HG03139 (cell line): ENCODE data around the gene ADCY10.
A peak's percentile ranks its signal among the peaks of the same experiment; 100 is the strongest.
"Not testable (repeated sequence)": the region's sequence is repeated elsewhere in the genome, so short reads cannot be mapped to it uniquely, and the experiment has no call there.

Experiments used
- ATAC-seq: cut with Tn5 transposase; IDR thresholded peaks from one replicate; pipeline ENCODE4 v1.9.1; 2021; ENCODE audit not compliant: unreplicated experiment

ADCY10 gene

DNA sequence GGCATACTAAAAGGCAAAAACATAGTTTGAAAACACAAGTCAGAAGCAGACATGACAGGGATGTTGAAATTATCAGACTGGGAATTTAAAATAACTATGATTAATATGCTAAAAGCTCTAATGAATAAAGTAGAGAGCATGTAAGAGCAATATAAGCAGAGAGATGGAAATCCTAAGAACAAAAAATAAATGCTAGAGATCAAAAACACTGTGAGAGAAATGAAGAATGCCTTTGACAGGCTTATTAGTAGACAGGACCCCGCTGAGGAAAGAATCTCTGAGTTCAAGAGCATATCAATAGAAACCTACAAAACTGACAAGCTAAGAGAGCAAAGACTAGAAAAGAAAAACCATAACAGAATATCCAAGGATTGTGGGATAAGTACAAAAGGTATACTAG, 98.3 kb downstream of the ADCY10 start:
- ATAC-seq, result no peak

DNA sequence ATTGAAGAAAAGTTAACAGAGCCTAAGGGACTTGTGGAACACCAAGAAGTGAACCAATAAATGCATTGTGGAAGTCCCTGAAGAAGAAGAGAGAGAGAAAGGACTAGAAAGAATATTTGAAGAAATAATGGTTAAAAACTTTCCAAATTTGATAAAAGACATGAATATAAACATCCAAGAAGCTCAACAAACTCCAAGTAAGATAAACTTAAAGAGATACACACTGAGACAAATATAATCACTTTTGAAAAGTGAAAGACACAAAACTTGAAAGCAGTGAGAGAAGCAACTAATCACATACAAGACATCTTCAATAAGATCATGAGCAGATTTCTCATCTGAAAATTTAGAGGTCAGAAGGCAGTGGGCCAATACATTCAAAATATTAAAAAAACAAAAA, 101.0 kb downstream of the ADCY10 start:
- no peak for ATAC-seq

DNA sequence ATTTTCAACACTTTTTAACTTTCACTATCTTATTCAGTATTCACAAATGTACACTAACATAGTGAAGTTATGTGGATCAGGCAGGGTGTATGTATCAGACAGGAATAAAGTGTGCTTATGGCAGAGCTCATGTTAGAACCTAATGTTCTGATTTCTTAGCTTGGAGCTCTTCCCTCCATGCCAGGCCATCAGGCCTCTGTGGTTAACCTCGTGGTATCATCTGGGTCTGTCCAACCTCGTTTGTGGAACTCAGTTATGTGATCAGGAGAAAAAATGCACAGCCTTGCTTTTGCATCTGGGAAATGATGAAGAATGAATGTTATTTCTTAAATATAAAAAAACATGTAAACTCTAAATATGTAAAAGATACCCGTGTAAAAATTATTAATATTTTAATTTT, 105.2 kb downstream of the ADCY10 start:
- ATAC-seq, result no peak

DNA sequence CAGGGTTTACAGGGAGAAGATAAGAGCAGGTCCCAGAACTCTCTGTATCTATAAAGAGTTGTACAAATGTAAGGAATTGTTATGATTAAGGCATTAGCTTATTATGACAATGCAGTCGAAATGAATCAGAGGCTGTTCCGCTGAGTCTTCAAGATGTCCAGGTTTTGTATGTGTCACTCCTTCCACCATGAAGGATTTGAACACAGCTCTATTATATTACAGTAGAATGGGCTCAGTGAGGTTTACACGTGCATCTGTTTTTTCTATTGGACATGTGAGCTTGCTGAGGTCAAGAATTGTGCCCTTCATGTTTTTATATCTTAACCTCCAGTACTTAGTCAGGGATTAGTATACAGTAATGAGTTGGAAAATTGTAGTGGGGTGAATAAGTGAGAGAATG, 105.8 kb downstream of the ADCY10 start:
- no peak for ATAC-seq

DNA sequence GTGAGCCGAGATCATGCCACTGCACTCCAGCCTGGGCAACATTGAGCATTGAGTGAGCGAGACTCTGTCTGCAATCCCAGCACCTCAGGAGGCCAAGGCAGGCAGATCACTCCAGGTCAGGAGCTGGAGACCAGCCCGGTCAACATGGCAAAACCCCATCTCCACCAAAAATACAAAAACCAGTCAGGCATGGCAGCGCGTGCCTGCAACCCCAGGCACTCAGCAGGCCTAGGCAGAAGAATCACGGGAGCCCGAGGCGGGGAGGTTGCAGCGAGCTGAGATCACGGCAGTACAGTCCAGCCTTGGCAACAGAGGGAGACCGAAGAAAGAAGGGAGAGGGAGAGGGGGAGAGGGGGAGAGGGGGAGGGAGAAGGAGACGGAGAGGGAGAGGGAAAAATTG, 107.3 kb downstream of the ADCY10 start:
- not testable (repeated sequence) for ATAC-seq

DNA sequence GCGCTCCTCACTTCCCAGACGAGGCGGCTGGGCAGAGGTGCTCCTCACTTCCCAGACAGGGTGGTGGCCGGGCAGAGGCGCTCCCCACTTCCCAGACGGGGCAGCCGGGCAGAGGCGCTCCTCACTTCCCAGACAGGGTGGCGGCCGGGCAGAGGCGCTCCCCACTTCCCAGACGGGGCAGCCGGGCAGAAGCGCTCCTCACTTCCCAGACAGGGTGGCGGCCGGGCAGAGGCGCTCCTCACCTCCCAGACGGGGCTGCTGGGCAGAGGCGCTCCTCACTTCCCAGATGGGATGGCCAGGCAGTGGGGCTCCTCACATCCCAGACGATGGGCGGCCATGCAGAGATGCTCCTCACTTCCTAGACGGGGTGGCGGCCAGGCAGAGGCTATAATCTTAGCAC, 107.7 kb downstream of the ADCY10 start:
- ATAC-seq, result not testable (repeated sequence)

DNA sequence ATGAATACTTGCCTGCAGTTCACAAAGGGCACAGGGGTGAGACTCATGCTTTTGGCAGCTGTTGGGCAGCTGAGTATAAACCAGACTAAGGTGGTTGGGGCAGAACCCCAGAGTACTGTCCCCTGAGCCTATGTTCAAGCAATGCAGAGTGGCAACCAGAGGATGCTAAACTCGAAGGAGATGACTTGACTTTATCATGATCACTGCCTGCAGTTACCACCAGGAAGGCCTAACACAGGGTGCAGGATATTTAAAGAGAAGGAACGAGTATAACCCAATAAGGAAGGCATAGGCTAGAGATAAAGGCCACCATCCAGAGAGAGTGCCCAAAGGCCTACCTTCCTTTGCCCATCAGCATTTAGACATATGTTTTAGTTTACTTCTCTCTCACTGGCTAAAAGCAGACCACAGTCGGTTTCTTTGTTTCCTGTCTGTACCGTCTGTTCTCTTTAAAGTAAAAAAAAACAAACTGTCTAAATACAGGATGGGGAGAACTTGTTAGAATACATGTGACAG, 108.8 kb downstream of the ADCY10 start:
- ATAC-seq, result no peak

DNA sequence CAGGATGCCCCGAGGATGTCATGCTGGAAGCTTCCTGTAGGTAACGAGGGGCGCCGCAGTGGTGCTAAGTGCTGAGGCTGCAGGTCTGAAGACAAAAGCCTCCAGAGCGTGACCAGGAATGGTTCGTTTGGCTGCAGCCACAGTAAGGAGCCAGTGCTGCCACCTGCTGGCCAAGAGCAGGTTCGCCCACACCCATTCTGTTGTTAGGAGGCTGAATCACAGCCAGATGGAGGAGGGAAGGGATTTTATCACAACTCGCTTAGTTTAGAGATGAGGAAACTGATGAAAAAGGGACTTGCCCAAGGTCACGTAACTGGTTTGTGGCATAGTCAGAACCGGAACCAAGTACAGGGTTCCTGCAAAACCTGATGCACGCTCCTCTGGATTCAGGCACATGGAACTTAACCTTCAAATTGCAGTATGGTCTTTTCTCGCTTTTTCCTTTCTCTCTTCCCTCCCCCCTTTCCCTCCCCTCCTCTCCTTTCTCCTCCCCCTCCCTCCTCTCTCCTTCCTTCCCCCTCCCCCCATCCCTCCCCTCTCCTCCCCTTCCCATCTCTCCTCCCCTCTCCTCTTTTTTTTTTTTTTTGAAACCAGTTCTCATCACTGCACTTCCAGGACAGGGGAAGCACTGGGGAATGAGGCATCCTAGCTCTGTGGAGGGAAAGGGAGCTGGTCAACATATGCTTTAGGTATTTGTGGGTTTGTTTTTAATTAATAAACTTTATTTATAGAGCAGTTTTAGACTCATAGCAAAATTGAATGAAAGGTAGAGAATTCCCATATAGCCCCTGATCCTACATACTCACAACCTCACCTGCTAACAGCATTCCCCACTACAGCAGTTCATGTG, 110.4 kb downstream of the ADCY10 start:
- ATAC-seq, result peak; percentile 84

DNA sequence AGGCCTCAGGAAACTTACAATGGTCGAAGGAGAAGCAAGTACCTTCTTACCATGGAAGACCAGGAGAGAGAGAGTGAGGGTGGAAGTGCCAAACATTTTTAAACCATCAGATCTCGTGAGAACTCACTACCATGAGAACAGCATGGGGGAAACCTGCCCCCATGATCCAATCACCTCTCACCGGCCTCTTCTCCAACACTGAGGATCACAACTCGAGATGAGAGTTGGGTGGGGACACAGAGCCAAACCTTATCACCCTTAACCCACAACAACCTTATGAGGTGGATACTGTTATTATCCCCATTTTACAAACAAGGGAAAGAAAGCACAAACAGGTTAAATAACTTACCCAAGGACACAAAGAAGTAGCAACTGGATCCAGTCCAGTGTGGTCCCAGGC, 111.7 kb downstream of the ADCY10 start:
- ATAC-seq, result no peak

DNA sequence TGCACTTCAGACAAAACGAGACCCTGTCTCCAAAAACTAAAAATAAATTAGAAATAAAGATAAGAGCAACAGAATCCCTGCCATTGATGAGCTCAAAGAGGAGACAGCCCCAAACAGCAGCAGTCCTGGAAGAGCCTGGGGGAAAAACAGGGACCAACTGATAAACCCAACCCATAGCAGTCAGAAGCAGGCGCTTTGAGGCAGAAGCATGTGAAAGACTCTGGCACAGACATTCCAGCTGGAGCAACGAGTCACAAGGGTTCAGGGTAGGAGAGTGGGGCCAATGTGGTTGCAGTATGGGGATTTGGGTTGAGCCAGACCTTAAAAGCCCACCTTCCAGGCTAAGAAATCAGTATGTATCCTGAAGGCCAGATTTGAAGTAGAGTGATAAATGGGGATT, 113.7 kb downstream of the ADCY10 start:
- no peak for ATAC-seq

DNA sequence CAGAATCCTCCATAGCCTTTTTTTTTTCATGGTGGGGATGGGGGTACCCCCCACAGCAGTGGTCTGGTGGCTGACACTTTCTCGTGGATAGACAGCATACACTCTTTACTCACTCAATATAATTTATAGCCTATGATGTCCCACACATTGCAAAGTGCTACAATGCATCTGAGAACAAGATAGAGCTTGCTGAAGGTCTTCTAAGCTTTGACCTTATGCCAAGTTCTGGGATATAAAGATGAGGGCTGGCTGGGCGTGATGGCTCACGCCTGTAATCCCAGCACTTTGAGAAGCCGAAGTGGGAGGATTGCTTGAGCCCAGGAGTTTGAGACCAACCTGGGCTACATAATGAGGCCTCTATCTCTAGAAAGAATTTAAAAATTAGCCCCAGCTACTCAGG, 114.2 kb downstream of the ADCY10 start:
- ATAC-seq, result no peak

DNA sequence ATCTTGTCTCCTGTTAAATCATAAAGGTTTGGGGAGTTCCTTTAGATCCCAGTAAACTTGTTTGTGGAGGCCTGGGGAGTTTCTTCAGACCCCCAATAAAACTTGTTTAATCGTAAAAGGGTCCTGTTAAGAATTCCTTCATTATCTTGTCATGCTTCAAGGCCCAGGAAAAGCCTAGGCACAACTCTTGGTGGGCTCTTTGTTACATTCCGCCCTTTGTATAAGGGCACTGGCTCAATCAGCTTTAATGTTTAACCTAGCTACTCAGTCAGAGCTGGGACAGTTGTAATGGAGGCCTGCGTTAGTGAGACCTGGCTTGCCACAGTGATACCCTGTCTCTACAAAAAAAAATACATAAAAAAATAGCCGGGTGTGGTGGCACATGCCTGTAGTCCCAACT, 115.0 kb downstream of the ADCY10 start:
- ATAC-seq, result no peak

DNA sequence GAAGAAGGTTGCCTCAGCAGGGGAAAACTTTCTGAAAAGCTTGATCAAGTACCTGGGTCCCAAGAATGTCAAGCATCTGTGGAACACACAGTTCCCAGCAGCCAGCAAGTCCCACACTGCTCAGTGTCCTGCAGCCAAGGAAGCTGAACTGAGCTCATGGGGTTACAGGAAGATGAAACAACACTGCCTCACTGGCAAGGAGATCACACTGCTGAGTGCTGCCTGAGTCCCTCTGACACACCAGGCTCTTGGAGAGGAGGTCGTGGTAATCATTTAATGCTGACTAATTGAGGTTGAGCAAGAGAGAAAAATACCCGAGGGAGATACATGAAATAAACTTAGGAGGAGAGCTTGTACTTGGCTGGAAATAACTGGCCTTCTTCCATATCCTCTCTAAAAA, 116.9 kb downstream of the ADCY10 start:
- ATAC-seq, result no peak

DNA sequence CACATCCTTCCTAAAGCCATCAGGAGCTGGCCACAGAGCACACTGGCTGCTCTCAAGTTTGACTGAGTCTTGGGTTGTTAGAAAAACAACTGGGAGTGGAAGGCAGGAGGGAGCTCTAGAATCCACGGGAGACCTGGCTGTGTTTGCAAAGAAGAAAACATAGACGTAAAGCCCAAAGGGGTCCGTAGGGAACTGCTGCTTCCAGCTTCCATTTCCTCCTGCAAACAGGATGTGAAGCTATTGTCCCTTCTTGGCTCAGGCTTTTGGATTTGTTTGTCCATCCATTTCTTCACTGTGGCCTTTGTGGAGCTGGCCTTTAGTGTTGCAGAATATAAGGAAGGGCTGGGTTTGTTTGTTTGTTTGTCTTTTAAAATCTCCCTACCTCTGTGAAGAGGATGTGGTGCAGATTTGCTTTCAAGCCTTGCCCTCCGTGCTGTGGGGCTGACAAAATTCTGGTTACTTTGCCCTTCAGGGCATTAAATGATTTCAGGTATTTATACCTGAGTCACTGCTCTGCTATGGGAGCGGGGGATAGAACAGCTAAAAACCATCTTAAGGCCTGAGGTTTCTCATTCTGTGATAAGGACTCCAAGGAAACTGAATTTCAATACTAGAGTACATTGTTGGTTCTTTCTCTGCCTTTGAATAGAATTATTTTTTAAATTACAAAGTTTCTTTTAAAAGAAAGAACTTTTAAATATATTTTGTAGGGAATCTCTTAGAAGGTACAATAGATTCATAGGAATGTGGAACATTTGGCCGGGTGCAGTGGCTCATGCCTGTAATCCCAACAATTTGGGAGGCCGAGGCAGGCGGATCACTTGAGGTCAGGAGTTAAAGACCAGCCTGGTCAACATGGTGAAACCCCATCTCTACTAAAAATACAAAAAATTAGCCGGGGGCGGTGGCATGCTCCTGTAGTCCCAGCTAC, 117.9 kb downstream of the ADCY10 start:
- no peak for ATAC-seq

DNA sequence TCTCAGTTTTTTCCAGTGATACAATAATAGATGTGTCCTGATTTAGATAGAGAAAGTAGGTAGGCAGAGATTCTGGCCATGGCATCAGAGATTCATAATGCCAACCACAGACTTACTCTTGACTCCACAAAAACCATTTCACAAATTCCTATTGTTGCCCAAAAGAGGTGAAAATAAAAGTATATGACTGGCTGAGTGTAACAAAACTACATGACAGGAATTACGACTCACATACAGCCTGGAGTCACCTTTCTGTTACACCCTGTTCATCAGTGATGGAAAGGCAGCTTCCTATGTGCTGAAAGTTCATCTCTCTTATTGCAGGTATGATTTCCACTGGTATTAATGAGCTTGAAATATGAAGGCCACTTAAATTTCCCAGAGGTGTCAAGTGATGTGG, 119.9 kb downstream of the ADCY10 start:
- ATAC-seq, result no peak

DNA sequence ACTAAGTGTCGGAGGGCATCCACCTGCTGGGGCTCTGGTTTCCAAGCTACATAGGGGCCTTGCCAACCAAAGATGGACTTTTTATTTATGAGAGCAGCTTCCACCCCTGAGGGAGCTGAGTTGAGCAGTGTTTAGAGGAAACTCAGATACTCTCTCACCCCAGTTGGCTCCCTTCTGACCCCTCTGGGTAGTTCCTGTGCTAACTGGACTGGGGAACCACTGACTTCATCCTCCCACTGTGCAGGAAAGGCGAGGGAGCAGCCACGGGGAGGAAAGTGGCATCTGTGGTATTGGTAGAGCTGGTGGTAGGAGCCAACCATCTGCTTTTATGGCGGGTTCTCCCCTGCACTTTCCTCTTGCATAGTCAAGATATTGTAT, 121.8 kb downstream of the ADCY10 start:
- no peak for ATAC-seq

DNA sequence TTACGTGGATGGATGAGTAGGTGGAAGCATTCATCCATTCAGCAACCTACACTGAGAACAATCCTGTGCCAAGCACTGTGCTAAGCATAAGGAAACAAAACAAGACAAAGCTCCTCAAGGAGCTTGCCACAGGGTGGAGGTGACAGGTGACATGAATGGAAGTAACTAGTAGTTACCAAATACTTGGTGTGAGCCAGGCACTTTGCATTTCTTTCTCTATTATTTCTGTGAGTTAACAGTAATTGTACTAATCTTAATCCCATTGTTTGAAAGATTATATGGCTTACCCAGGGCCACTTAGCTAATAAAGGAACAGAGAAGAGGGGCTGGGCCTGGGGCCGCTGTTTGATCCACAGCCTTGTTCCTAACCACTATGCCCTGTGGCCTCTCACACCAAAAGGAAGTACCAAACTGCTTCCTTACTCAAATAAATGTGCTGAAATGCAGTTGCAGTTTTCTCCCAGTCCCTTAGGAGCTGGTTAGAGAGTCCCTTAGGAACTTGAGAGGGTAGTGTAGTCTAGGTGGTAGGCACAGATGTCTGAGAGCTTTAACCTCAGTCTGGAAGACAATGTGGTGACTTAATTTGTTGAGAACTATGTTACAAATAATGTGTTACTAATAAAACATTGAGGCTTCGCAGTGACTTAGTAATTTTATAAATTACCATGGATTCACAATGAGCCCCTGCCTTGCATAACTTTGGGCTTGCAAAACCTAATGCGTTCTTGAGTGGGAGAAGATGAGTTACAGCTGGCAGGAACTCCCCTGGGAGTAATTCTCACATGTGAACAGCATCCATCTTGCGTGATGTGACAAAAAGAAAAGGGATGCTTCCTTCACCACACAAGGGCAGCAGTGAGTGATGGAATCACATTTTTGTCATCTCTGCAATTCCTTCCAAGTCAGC, 122.4 kb downstream of the ADCY10 start:
- ATAC-seq, result no peak

DNA sequence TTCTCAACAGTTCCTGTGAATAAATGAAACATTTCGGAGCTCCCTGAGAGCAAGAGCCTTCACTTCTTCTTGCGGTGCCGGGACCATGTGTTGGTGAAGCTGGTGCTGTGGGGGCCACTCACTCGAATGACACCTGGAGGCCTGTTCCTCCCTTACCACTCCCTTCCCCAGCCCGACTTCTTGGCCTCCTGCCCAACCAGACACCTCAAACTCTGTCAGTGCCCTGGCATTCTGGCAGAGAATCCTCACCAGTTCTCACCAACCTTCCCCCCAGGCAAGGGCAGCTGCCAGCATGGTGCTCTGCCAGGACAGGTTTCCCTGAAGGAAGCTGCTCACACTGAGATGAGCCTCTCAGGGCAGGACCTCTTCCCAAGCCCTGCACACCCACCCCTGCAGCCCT, 123.8 kb downstream of the ADCY10 start:
- ATAC-seq, result no peak

DNA sequence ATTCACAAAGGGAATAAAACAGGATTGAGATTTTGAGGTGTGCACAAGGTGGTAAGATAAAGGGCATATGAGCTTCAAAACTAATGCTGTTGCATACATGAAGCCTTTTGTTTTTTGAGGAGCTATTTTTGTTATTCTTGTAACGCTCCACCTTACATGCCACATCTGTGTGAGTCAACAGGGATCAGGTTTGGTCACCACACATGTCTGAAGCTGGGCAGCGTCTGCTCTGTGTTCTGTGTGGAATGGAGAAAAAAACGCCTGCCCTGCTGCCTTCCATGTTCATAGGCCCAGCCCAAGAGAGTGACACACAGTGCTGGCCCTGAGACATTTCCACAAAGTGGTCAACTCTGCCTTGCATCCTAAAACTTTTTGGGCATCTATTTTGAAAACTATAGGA, 124.4 kb downstream of the ADCY10 start:
- ATAC-seq, result no peak

DNA sequence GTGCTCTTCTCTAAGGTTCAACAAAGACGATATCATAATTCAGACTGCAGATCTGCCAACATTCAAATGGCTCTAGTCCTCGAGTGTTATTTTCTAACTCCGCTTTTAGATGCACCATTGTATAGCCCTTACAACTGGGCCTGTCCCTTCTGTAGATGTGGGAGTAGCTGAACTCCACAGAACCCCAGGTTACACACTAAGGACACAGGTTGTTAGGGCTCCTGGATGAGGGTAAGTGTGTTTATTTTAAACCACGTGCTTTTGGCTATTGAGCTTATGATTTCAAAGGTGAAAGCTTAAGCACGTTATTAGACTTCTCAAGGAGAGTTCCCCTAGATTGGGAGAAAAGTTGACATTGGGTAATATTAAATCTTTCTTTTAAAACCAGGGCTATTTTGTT, 127.4 kb downstream of the ADCY10 start:
- no peak for ATAC-seq
